ENCODE measurements around the gene ZDHHC14.
A peak's percentile ranks its signal among the peaks of the same experiment; 100 is the strongest.

The ZDHHC14 gene

GRCh38 chr6:157468574-157468973 lies 87.6 kb downstream of the ZDHHC14 start:
- no peak for TF ChIP-seq CTCF (IDR thresholded peaks at IDR 0.05; ENCODE audit: control insufficient read depth, insufficient read depth, low read depth, low read length, missing control alignments)
- H3K4me3 ChIP-seq (ENCODE audit: control insufficient read depth, low read depth, low read length): no peak overlapping the region
- no peak for DNase-seq (ENCODE audit: low read depth)

GRCh38 chr6:157469378-157469777 lies 88.4 kb downstream of the ZDHHC14 start:
- DNase-seq (ENCODE audit: low read depth): peak; percentile 10
- no peak for TF ChIP-seq CTCF (IDR thresholded peaks at IDR 0.05; ENCODE audit: control insufficient read depth, insufficient read depth, low read depth, low read length, missing control alignments)
- H3K4me3 ChIP-seq (ENCODE audit: control insufficient read depth, low read depth, low read length): no peak overlapping the region

GRCh38 chr6:157471077-157471686 lies 90.2 kb downstream of the ZDHHC14 start:
- TF ChIP-seq CTCF (IDR thresholded peaks at IDR 0.05; ENCODE audit: control insufficient read depth, insufficient read depth, low read depth, low read length, missing control alignments): no peak
- no peak for DNase-seq (ENCODE audit: low read depth)

GRCh38 chr6:157471895-157472686 lies 91.1 kb downstream of the ZDHHC14 start:
- no peak for TF ChIP-seq CTCF (IDR thresholded peaks at IDR 0.05; ENCODE audit: control insufficient read depth, insufficient read depth, low read depth, low read length, missing control alignments)
- no peak for DNase-seq (ENCODE audit: low read depth)
- no peak overlapping the region for H3K4me3 ChIP-seq (ENCODE audit: control insufficient read depth, low read depth, low read length)

More at GRCh38 chr6:157471077-157471686, 90.2 kb downstream of the ZDHHC14 start:
- H3K4me3 ChIP-seq (ENCODE audit: control insufficient read depth, low read depth, low read length): no peak overlapping the region

GRCh38 chr6:157476797-157477196 lies 95.8 kb downstream of the ZDHHC14 start:
- no peak for TF ChIP-seq CTCF (IDR thresholded peaks at IDR 0.05; ENCODE audit: control insufficient read depth, insufficient read depth, low read depth, low read length, missing control alignments)
- no peak overlapping the region for H3K4me3 ChIP-seq (ENCODE audit: control insufficient read depth, low read depth, low read length)
- DNase-seq (ENCODE audit: low read depth): no peak

- DNase-seq (ENCODE audit: low read depth): no peak
- TF ChIP-seq CTCF (IDR thresholded peaks at IDR 0.05; ENCODE audit: control insufficient read depth, insufficient read depth, low read depth, low read length, missing control alignments): no peak
- H3K4me3 ChIP-seq (ENCODE audit: control insufficient read depth, low read depth, low read length): no peak overlapping the region
Observed at GRCh38 chr6:157478926-157479325, 97.9 kb downstream of the ZDHHC14 start.
